SH-SY5Y (cell line): ENCODE data around the gene RUBCN.

Source experiments
- GATA2 ChIP-seq: IDR thresholded peaks from 2 replicates; pipeline ENCODE4 v1.6.1; 2011; ENCODE audit warnings: mild to moderate bottlenecking, low read depth, low read length
- GATA3 ChIP-seq: IDR thresholded peaks from 2 replicates; pipeline ENCODE4 v1.6.1; 2011; ENCODE audit warnings: low read depth, mild to moderate bottlenecking, low read length, moderate library complexity

DNA sequence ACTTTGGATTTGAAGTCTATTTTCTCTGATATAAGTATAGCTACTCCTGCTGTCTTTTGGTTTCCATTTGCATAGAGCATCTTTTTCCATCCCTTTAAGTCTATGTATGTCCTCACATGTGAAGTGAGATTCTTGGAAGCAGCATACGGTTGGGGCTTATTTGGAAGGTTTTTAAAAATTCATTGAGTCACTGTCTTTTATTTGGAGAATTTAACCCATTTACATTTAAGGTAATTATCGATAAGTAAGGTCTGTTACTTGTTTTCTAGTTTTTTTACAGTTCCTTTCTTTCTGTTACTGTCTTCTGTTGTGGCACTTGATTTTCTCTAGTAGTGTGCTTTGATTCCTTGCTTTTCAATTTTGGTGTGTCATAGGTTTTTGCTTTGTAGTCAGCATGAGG is 14.0 kb downstream of the RUBCN start:
- TF ChIP-seq GATA3, result no peak
- no peak for TF ChIP-seq GATA2
